Measurements from ENCODE around the gene SLC12A5.

DNA sequence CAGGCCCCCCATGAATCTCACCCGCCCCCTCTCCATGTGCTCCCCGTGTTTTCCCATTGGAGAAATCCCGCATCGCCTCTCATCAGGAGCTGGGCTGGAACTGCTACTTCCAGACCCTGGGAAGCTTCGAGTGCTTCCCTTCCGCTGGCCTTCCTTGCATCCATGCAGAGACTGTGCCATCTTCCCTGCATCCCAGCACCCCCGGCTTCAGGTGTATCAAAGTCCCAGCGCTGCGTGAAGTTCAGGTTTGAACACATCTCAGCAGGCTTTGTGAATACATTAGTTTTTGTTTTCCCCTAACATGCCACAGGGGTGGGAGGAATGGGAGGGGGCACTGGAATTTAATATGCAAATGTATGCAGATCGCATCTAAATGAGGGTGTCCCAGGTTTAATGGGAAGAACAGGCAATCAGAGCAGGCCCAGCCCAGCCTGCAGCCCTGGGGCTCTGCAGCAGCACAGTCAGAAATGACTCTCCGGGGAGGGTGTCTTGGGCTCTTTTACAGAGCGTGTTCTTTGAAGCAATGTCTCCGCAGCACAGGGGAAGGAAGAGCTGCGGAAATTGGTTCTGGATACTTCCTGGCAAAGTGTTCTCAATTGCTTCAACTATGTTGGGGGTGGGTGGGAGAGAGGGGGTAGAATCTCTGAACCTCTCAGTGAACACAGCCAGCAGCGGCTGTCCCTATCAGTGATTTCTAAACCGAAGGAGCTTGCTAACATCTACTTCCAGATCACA lies 28.6 kb upstream of the SLC12A5 start:
- TF ChIP-seq, protein P1, sequence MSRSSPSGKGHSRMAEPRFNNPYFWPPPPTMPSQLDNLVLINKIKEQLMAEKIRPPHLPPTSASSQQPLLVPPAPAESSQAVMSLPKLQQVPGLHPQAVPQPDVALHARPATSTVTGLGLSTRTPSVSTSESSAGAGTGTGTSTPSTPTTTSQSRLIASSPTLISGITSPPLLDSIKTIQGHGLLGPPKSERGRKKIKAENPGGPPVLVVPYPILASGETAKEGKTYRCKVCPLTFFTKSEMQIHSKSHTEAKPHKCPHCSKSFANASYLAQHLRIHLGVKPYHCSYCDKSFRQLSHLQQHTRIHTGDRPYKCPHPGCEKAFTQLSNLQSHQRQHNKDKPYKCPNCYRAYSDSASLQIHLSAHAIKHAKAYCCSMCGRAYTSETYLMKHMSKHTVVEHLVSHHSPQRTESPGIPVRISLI (tag by site-specific recombination; IDR thresholded peaks at IDR 0.05) = no peak
- no peak for TF ChIP-seq ZNF433 (tag by site-specific recombination; IDR thresholded peaks at IDR 0.05; ENCODE audit: low read depth)
